ENCODE measurements around the gene VPS16.

Gene VPS16

DNA sequence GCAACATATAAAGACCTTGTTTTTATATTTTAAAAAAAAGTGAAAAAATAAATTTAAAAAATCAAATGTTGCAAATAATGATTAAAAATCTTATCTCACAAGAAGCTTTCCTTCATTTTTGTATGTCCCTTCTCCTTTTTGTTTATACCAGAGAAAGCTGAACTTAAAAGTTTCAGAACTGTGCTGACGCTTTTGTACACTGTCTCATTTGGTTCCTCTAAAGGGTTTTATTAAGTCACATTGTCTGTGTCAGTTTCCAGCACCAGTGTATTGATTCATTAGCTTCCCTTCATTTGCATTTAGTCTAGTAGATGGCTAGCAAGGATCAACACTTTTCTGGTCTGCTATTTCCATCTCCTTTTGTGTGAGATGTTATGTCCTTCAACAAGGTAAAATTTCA is 6.8 kb upstream of the VPS16 start:
- in situ Hi-C loops (cut with MboI; ENCODE audit: low sequenced_read_pairs) = no loop called here
- H3K27me3 ChIP-seq (ENCODE audit: low read depth) = 0 out of 2 replicates have a peak, but pooled peaks cover 2% of the 10 kb centered on the region
- DNase-seq (ENCODE audit: low spot score in 2 of 2) = no peak
- H3K36me3 ChIP-seq (replicated peaks) = no peaks in the 10 kb centered on the region; the same call in 1 of the 2 replicates
- no peaks in the 10 kb centered on the region for H3K9me3 ChIP-seq
- no peak overlapping the region for H3K4me3 ChIP-seq
- peaks cover 6% of the 10 kb centered on the region; the same call in 1 of the 2 replicates for H3K4me1 ChIP-seq

DNA sequence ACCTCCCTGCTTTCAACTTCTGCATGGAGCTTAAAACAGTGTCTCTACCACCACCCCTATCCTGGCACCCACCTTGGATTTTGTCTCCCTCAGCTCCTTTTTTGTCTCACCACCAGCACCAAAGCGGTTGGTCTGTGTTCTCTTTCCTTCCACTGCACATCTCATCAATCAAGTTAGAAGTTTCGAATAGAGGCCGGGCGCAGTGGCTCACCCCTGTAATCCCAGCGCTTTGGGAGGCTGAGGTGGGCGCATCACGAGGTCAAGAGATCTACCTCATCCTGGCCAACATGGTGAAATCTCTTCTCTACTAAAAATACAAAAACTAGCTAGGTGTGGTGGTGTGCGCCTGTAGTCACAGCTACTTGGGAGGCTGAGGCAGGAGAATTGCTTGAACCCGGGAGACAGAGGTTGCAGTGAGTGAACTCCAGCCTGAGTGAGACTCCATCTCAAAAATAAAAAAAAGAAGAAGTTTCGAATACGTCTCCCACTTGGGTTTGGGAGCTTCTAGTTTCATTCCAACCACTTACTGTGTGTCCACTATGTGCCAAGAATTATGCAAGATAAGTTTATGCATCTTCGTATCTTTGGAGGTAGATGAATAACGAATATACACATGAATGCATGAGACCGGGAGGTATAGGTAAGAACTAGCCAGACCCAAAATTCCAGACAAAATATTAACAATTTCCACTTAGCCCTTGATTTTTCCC is 6.0 kb upstream of the VPS16 start:
- Histone ChIP-seq H3K36me3 (replicated peaks) (peaks cover 4% of the 10 kb centered on the region; the same call in 1 of the 2 replicates), H3K9me3 (no peaks in the 10 kb centered on the region), H3K4me3 (no peak overlapping the region), H3K4me1 (peaks cover 3% of the 10 kb centered on the region), H3K27me3 (ENCODE audit: low read depth) (no peaks in the 10 kb centered on the region)
- DNase-seq (ENCODE audit: low spot score in 2 of 2) = no peak
- in situ Hi-C loops (cut with MboI; ENCODE audit: low sequenced_read_pairs) = no loop called here

DNA sequence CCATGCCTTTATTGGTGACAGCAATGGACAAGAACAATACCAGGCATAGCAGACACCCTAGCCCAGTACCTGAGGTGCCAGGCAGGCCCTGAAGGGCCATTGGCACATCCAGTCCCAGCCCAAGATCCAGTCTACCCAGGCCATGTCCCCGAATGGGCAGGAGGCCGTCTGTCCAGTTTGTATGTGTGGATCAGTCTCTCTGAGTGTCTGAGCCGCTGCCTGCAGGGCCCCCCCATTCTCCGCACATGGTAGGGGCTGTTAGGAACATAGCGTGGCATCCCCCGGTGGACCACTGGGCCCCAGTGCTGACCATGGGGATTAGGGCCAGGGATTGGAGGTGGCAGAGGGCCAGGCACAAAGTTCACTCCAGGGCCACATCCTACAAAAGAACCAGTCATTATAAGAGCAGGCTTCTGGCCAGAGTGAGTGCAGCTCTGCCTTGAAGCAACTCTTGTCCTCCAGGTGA is 5.2 kb upstream of the VPS16 start:
- no peak for DNase-seq (ENCODE audit: low spot score in 2 of 2)
- no peaks in the 10 kb centered on the region for H3K9me3 ChIP-seq
- in situ Hi-C loops (cut with MboI; ENCODE audit: low sequenced_read_pairs) = no loop called here
- peaks cover 5% of the 10 kb centered on the region; the same call in 1 of the 2 replicates for H3K36me3 ChIP-seq (replicated peaks)
- no peak overlapping the region for H3K4me3 ChIP-seq
- peaks cover 6% of the 10 kb centered on the region for H3K4me1 ChIP-seq
- no peaks in the 10 kb centered on the region for H3K27me3 ChIP-seq (ENCODE audit: low read depth)

DNA sequence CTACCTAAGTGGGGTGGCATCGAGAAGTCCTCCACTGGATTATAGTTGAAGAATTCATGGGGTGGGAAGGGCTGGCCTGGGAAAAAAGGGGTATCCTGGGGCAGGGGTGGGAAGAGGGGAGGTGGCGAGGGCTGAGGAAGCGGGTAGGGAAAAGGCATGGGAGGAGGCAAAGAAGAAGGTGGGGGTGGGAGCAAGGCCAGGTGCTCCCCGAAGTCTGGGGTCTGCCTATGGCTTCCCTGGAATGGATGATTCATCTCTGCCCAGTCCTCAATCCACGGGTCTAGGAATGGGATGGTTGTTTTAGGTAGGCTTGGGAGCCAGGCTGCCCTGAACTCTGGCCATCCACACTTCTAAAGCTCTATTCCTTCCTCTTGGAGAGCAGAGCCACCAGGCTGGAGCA is 4.5 kb upstream of the VPS16 start:
- Histone ChIP-seq H3K4me1 (peaks cover 6% of the 10 kb centered on the region), H3K4me3 (no peak overlapping the region), H3K9me3 (no peaks in the 10 kb centered on the region), H3K36me3 (replicated peaks) (peaks cover 5% of the 10 kb centered on the region; the same call in 1 of the 2 replicates), H3K27me3 (ENCODE audit: low read depth) (no peaks in the 10 kb centered on the region)
- in situ Hi-C loops (cut with MboI; ENCODE audit: low sequenced_read_pairs) = no loop called here
- no peak for DNase-seq (ENCODE audit: low spot score in 2 of 2)

DNA sequence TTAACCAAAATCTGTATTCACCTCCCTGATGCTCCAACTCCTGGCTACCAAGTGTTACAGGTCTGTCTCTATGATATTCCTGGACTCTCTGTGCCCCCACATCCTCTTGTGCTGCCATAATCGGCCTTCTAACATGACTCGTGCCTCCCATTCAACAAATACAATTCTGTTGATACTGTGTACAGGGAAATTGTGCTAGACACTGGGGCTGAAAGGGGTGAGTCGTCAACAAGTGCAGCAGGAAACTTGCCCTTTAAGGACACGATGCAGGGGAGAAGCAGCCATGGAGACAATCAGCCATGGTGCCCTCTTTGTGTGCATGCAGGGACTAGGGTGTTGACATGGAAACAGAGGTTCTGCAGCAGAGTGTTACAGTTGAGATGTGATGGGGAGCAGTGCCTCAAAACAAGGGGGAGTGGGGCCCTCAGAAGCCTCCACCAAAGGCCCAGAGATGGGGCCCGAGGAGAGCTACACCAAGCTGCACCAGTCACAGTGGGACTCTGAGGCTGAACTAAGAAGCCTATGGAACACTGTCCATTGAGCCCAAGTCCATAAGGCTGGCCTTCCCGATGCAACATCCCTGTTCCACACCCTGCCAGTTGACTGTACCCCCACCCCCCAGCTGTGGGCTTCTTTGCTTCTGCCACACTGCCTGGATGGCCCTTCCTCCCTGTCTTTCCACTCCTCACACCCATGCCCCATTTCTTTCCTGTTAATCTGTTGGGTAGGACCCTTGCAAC is 3.2 kb upstream of the VPS16 start:
- Histone ChIP-seq H3K4me1 (peaks cover 4% of the 10 kb centered on the region), H3K36me3 (replicated peaks) (peaks cover 5% of the 10 kb centered on the region; the same call in 1 of the 2 replicates), H3K4me3 (no peak overlapping the region), H3K27me3 (ENCODE audit: low read depth) (no peaks in the 10 kb centered on the region), H3K9me3 (no peaks in the 10 kb centered on the region)
- no peak for DNase-seq (ENCODE audit: low spot score in 2 of 2)
- in situ Hi-C loops (cut with MboI; ENCODE audit: low sequenced_read_pairs) = no loop called here

DNA sequence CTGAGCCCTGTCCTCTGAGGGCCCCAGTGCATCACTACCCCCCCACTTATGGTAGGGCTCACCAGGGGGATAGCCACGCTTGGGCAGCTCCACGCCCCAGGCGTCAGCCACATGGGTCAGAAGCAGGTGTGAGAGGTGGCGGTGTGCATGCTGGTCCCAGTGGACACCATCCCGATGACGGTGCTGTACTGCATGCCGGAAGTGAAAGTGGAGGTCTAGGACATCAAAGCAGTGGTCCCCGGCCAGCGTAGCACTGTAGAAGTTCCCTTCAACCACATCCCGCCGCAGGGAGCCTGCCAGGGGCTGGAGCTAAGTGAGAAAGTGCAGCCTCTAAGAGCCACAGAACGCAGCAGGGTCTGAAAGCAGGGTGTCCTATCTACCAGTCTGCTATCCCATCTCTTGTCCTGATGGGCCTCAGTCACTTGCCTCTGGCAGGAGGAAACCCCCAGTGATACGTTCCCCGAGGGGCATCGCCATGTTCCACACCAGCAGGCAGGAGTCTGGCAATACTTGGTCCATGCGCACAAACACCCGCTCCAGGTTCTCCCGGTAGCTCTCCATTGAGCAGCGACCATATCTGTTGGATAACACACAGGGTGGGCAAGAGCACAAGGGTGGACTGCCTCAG is 2.3 kb upstream of the VPS16 start:
- peaks cover 5% of the 10 kb centered on the region; the same call in 1 of the 2 replicates for H3K36me3 ChIP-seq (replicated peaks)
- in situ Hi-C loops (cut with MboI; ENCODE audit: low sequenced_read_pairs) = no loop called here
- H3K9me3 ChIP-seq = no peaks in the 10 kb centered on the region
- H3K4me1 ChIP-seq = peaks cover 3% of the 10 kb centered on the region; the same call in 1 of the 2 replicates
- no peak overlapping the region for H3K4me3 ChIP-seq
- no peak for DNase-seq (ENCODE audit: low spot score in 2 of 2)
- H3K27me3 ChIP-seq (ENCODE audit: low read depth) = no peaks in the 10 kb centered on the region

DNA sequence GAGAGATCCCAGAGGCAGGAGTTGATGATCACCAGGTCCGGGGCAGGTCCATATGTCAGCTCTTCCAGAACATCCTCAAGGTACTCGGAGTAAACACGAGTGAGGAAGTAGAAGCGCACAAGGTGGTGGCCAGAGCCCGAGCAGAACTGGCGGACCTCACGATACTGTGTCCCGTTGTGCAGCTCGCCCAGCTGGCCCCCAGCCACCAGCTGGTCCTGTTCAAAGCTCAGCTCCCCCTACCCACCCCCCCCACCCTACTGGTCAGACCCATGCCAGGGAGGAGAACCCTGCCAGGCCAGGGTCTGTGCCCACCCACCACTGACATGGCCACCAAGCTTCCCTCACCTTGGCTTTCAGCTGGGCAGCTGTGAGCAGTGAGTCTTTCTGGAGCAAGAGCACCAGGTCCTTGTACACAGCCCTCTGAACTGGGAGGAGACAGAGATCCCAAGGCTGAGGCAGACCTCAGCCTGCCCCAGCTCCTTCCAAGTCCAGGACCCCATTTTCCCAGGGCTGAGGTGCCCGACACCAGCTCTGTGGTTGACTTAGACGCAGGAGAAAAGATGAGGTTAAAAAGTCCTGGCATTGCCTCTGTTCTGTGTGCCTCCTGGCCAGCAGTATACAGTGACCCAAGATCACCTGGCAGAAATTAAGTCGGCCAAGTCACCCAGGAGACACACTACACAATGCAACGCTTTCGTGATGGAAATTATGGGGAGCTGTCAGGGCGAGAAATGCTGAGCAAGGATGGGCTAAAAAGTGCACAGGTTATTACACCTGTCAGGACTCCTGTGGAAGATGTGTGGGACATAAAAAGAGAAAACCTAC is 1.5 kb upstream of the VPS16 start:
- DNase-seq (ENCODE audit: low spot score in 2 of 2) = no peak
- Histone ChIP-seq H3K27me3 (ENCODE audit: low read depth) (no peaks in the 10 kb centered on the region), H3K4me1 (peaks cover 3% of the 10 kb centered on the region; the same call in 1 of the 2 replicates), H3K4me3 (no peak overlapping the region), H3K9me3 (no peaks in the 10 kb centered on the region), H3K36me3 (replicated peaks) (peaks cover 5% of the 10 kb centered on the region; the same call in 1 of the 2 replicates)
- in situ Hi-C loops (cut with MboI; ENCODE audit: low sequenced_read_pairs) = no loop called here

DNA sequence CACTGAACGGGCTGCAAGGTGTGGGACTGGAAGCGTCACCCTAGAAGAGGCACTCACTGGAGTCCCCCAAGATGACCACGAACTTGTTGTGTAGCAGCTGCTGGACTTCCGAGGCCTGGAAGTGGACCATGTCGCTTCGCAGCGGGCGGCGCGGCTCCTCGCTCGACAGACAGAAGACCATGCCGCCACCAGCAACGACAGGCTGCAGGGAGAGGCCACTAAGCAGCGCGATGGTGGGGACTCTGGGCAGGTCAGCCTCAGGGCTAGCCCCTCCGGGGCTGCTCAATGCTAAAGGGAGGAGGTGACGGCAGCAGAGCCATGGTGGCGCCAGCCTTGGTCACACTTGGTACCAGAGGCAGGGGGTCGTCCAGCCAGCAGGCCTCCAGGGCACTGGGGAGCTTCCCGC is 810 bp upstream of the VPS16 start:
- Histone ChIP-seq H3K4me1 (peaks cover 3% of the 10 kb centered on the region; the same call in 1 of the 2 replicates), H3K9me3 (no peaks in the 10 kb centered on the region), H3K36me3 (replicated peaks) (peaks cover 5% of the 10 kb centered on the region; the same call in 1 of the 2 replicates), H3K4me3 (peak overlapping the region; percentile 80), H3K27me3 (ENCODE audit: low read depth) (no peaks in the 10 kb centered on the region)
- no peak for DNase-seq (ENCODE audit: low spot score in 2 of 2)
- in situ Hi-C loops (cut with MboI; ENCODE audit: low sequenced_read_pairs) = no loop called here

DNA sequence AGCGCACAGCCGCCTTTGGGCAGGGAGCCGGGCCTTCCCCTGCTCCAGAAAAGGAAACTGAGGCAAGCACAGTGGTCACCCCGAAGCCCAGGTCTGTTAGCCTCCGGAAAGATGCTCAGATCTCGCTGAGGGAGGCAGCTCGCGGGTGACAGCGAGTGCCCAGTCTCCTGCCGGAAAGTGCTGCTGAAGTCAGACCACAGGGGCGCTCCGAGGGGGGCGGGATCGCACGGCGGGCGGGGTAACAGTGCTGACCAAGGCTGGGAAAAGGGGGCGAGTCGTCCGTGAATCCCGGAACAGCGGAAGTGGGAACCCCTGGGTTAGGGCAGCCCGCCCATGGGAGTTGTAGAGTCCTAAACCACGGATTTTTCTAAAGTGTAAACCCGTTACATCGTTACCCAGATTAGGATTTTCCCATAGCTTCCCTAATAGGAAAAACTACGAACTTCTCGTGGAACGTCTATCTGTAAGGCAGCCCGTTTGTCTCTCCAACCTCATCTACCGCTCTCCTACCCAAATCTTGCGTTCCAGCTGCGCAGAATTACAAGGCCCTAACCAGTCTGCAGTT is 504 bp downstream of the VPS16 start:
- peak in 1 of 2 experiments; percentile 76 for DNase-seq (ENCODE audit: low spot score in 2 of 2)
- H3K9me3 ChIP-seq = no peaks in the 10 kb centered on the region
- in situ Hi-C loops (cut with MboI; ENCODE audit: low sequenced_read_pairs) = no loop called here
- H3K4me1 ChIP-seq = peaks cover 3% of the 10 kb centered on the region; the same call in 1 of the 2 replicates
- H3K36me3 ChIP-seq (replicated peaks) = peaks cover 5% of the 10 kb centered on the region; the same call in 1 of the 2 replicates
- peak overlapping the region; percentile 80 for H3K4me3 ChIP-seq
- H3K27me3 ChIP-seq (ENCODE audit: low read depth) = no peaks in the 10 kb centered on the region

DNA sequence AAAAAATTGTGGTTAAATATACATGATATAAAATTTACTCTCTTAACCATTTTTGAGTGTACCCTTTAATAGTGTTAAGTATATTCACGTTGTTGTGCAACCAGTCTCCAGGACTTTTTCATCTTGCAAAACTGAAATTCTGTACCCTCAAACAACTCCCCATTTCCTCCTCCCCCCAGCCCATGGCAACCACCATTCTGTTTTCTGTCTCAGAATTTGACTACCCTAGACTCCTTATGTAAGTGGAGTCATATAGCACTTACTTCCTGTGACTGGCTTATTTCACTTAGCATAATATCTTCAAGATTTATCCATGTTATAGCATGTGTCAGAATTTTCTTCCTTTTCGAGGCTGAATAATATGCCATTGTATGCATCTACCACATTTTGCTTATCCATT is 5.1 kb downstream of the VPS16 start:
- Histone ChIP-seq H3K4me3 (no peak overlapping the region), H3K36me3 (replicated peaks) (no peaks in the 10 kb centered on the region), H3K27me3 (ENCODE audit: low read depth) (no peaks in the 10 kb centered on the region), H3K4me1 (no peaks in the 10 kb centered on the region), H3K9me3 (no peaks in the 10 kb centered on the region)
- in situ Hi-C loops (cut with MboI; ENCODE audit: low sequenced_read_pairs) = no loop called here
- DNase-seq (ENCODE audit: low spot score in 2 of 2) = no peak

DNA sequence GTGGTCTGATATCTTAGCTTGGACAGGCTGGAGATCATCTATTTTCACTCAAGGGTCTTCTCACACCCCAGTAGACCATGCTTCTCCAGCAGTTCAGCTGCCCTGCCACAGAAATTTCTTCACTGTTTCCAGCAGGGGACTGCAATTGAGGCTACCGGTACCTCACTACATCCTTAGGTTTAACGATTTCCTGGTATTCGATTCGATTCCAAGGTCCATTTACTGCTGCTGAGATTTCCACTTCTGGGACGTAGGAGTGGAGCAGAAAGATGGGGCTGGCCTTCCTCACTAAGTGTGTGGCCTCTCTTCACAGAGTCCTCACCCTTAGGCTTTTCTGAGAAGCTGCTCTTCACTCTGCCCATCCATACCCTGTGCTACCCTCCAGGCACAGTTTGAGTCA is 6.2 kb downstream of the VPS16 start:
- DNase-seq (ENCODE audit: low spot score in 2 of 2) = no peak
- in situ Hi-C loops (cut with MboI; ENCODE audit: low sequenced_read_pairs) = no loop called here
- no peak overlapping the region for H3K4me3 ChIP-seq
- no peaks in the 10 kb centered on the region for H3K27me3 ChIP-seq (ENCODE audit: low read depth)
- no peaks in the 10 kb centered on the region for H3K36me3 ChIP-seq (replicated peaks)
- H3K4me1 ChIP-seq = no peaks in the 10 kb centered on the region
- H3K9me3 ChIP-seq = no peaks in the 10 kb centered on the region

DNA sequence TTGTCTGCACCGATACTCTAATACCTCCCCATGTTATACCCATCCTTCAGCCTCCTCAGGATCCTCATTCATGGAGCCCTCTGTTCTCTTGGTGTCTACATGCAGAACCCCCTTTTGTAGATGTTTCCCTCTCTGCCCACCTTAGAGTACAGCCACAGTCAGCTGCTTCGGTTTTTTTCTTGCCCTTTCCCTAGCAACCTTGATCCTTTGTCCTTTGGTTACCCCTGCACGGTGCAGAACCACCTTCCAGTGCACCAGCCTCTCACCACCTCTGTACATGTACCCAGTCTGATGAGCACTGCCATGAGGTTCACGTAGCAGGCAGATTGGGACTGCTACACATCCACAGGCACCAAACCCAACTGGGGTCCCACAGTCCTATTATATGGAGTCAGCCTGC is 7.3 kb downstream of the VPS16 start:
- Histone ChIP-seq H3K4me1 (no peaks in the 10 kb centered on the region), H3K36me3 (replicated peaks) (no peaks in the 10 kb centered on the region), H3K9me3 (no peaks in the 10 kb centered on the region), H3K4me3 (no peak overlapping the region), H3K27me3 (ENCODE audit: low read depth) (no peaks in the 10 kb centered on the region)
- in situ Hi-C loops (cut with MboI; ENCODE audit: low sequenced_read_pairs) = no loop called here
- no peak for DNase-seq (ENCODE audit: low spot score in 2 of 2)

DNA sequence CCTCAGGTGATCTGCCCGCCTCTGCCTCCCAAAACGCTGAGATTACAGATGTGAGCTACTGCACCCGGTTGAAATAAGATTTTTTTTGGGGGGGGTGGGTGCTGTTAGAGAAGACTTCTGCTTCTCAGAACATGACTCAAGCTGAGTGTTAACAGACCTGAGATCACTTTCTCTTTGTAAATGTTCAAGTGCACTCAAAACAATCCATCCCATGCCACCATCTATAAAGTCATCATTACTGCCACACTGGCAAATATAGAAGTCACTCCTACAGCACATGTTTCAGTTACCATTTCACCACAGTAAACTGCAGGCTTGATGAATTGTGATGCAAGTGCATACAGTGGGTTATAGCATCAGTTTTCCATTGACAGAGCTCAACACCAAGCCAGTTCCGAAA is 9.0 kb downstream of the VPS16 start:
- Histone ChIP-seq H3K4me3 (no peak overlapping the region), H3K27me3 (ENCODE audit: low read depth) (no peaks in the 10 kb centered on the region), H3K4me1 (no peaks in the 10 kb centered on the region), H3K9me3 (no peaks in the 10 kb centered on the region), H3K36me3 (replicated peaks) (no peaks in the 10 kb centered on the region)
- in situ Hi-C loops (cut with MboI; ENCODE audit: low sequenced_read_pairs) = no loop called here
- no peak for DNase-seq (ENCODE audit: low spot score in 2 of 2)

Data from HAP-1 (cell line).